Measurements from ENCODE around the gene TMC1.

Gene TMC1

DNA sequence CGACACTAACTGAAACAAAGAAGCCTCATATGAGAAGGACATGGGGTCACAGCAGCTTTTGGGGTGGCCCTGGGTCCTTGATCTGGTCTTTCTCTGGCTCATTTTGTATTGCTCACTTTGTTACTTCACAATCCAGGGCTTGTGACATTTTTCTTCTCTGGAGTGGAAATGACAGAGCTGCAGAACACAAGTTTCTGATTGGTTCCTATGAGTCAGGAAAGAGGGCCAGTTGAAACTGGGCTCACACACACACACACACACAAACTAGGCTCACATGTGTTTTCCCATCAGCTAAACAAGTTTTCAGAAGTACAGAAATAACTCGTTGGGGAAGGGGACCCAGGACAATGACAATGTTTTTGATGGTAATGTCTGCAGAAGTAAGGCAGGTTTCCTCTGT, 54.3 kb downstream of the TMC1 start:
- H3K36me3 Mint-ChIP-seq (ENCODE audit: low read depth) = no peaks in the 10 kb centered on the region
- no peak for DNase-seq
- H3K9me3 Mint-ChIP-seq = no peaks in the 10 kb centered on the region
- H3K4me3 Mint-ChIP-seq = no peak overlapping the region
- H3K27ac Mint-ChIP-seq = no peak overlapping the region
- peaks cover 16% of the 10 kb centered on the region for H3K4me1 Mint-ChIP-seq (ENCODE audit: low read depth)
- H3K27me3 Mint-ChIP-seq = peaks cover 3% of the 10 kb centered on the region

GRCh38 chr9:72576087-72576486, 54.7 kb downstream of the TMC1 start:
- no peak overlapping the region for H3K4me3 Mint-ChIP-seq
- no peaks in the 10 kb centered on the region for H3K9me3 Mint-ChIP-seq
- H3K27me3 Mint-ChIP-seq = peaks cover 3% of the 10 kb centered on the region
- H3K27ac Mint-ChIP-seq = no peak overlapping the region
- H3K4me1 Mint-ChIP-seq (ENCODE audit: low read depth) = peaks cover 18% of the 10 kb centered on the region
- no peak for DNase-seq
- no peaks in the 10 kb centered on the region for H3K36me3 Mint-ChIP-seq (ENCODE audit: low read depth)

DNA sequence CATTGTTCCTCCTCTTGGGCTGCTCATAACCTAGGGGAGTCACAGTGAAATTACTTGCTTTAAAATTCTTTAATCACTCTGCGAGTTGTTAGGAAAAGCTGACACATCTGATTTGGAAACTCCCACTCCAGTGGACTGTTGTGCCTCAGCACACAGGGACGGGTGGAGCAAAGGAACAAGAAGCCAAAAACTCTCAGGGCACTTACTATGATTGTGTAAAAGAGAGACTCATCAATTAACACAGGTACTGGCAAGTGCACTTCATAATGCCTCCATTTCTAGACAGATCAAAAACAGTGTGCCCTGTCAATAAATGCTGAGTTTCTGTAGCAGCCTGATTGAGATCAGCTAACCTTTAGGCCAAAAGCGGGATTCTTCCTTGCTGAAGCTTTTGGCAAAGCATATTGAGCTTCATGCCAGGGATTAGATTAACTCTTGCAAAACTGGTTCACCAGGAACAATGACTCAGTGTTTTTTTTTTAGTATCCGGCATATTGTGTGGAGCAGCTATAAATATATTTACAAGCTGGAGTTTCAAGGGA, 55.9 kb downstream of the TMC1 start:
- DNase-seq = no peak
- Mint-ChIP-seq H3K9me3 (no peaks in the 10 kb centered on the region), H3K4me3 (no peak overlapping the region), H3K27me3 (peaks cover 3% of the 10 kb centered on the region), H3K4me1 (ENCODE audit: low read depth) (peaks cover 27% of the 10 kb centered on the region), H3K36me3 (ENCODE audit: low read depth) (no peaks in the 10 kb centered on the region), H3K27ac (no peak overlapping the region)

- H3K9me3 Mint-ChIP-seq = no peaks in the 10 kb centered on the region
- DNase-seq = no peak
- H3K36me3 Mint-ChIP-seq (ENCODE audit: low read depth) = no peaks in the 10 kb centered on the region
- peaks cover 3% of the 10 kb centered on the region for H3K27me3 Mint-ChIP-seq
- H3K27ac Mint-ChIP-seq = no peak overlapping the region
- no peak overlapping the region for H3K4me3 Mint-ChIP-seq
- H3K4me1 Mint-ChIP-seq (ENCODE audit: low read depth) = peaks cover 36% of the 10 kb centered on the region
Measured at GRCh38 chr9:72579190-72579589, 57.8 kb downstream of the TMC1 start.

GRCh38 chr9:72579880-72580550, 58.6 kb downstream of the TMC1 start:
- no peaks in the 10 kb centered on the region for H3K36me3 Mint-ChIP-seq (ENCODE audit: low read depth)
- DNase-seq = no peak
- peaks cover 3% of the 10 kb centered on the region for H3K27me3 Mint-ChIP-seq

DNA sequence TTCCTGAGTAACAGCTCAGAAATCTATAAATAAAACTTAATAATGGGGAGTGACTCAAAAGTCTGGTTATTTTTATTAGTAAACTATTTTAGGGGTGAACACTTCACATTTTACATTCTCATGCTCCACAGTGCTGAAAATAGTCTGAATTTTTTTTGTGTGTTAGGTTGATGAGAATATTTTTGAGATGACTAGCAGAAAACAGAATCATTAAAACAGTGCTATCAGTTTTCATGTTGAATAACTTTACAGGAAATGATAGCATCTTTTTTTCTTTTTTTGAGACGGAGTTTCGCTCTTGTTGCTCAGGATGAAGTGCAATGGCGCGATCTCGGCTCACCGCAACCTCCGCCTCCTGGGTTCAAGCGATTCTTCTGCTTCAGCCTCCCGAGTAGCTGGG, 60.3 kb downstream of the TMC1 start:
- Mint-ChIP-seq H3K4me3 (no peak overlapping the region), H3K27ac (peak overlapping the region; percentile 13), H3K9me3 (no peaks in the 10 kb centered on the region), H3K27me3 (peaks cover 3% of the 10 kb centered on the region), H3K4me1 (ENCODE audit: low read depth) (peaks cover 43% of the 10 kb centered on the region), H3K36me3 (ENCODE audit: low read depth) (no peaks in the 10 kb centered on the region)
- DNase-seq = peak; percentile 34

More at GRCh38 chr9:72579880-72580550, 58.6 kb downstream of the TMC1 start:
- Mint-ChIP-seq H3K9me3 (no peaks in the 10 kb centered on the region), H3K27ac (peak overlapping the region; percentile 0), H3K4me3 (no peak overlapping the region), H3K4me1 (ENCODE audit: low read depth) (peaks cover 36% of the 10 kb centered on the region)

DNA sequence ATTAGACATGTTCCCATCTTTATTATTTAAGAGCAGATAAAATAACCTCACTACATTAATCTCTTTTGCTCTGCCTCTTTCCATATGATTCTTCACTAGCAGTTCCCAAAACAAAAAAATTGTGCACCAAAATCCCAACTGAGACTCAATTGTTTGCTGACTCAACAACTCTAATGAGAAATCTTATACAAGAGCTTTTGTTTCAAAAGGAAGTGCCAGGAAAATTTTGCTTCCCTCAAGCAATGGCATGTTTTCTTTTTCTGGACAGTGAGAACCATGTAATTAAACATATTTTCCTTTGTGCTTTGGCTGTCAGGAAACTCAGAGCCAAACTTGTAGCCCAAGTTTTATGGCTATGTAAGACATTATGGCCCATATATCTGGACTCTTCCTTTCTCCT, 62.0 kb downstream of the TMC1 start:
- Mint-ChIP-seq H3K27me3 (no peaks in the 10 kb centered on the region), H3K4me1 (ENCODE audit: low read depth) (peaks cover 48% of the 10 kb centered on the region), H3K27ac (no peak overlapping the region), H3K9me3 (no peaks in the 10 kb centered on the region), H3K36me3 (ENCODE audit: low read depth) (no peaks in the 10 kb centered on the region), H3K4me3 (no peak overlapping the region)
- DNase-seq = no peak

DNA sequence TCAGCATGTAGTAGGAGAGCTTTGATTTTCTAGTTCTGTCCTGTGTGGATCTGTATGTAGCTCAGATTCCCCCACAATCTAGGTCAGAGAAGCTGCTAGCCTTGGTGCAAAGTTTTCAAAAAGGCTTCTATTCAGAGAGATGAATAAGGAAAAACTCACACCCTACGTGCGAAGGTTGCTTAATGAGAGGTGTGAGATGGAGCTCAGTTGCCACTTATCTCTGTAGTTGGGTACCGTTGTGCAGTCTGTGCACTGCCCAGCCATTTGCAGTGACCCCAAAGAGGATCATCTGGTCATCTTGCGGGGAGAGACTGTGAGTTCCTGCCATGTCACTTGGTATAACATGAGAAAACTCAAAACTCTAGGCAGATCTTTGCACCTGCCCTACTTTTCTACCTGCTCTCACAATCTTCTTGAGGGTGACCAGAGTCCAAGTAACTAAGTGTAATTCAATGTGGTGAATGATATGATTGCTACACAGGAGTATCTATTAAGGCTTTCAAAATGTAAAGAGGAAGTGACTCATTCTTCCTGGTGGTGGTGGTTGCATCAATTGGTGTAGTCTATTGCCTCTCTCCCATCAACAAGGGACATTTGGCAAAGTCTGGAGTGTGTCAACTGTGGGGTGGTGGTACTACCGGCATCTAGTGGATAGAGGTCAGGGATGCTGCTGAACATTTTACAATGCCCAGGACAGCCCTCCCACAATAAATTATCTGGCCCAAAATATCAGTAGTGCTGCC, 65.2 kb downstream of the TMC1 start:
- Mint-ChIP-seq H3K9me3 (no peaks in the 10 kb centered on the region), H3K36me3 (ENCODE audit: low read depth) (no peaks in the 10 kb centered on the region), H3K27me3 (no peaks in the 10 kb centered on the region), H3K4me3 (no peak overlapping the region), H3K27ac (peak overlapping the region; percentile 8), H3K4me1 (ENCODE audit: low read depth) (peaks cover 50% of the 10 kb centered on the region)
- DNase-seq = peak; percentile 35

- peaks cover 43% of the 10 kb centered on the region for H3K4me1 Mint-ChIP-seq (ENCODE audit: low read depth)
Measured at GRCh38 chr9:72588336-72588735, 66.9 kb downstream of the TMC1 start.

GRCh38 chr9:72589667-72590521, 68.5 kb downstream of the TMC1 start:
- H3K27me3 Mint-ChIP-seq = peaks cover 7% of the 10 kb centered on the region
- no peak for DNase-seq
- H3K27ac Mint-ChIP-seq = peak overlapping the region; percentile 63
- H3K4me3 Mint-ChIP-seq = no peak overlapping the region
- no peaks in the 10 kb centered on the region for H3K36me3 Mint-ChIP-seq (ENCODE audit: low read depth)
- H3K4me1 Mint-ChIP-seq (ENCODE audit: low read depth) = peaks cover 43% of the 10 kb centered on the region
- H3K9me3 Mint-ChIP-seq = no peaks in the 10 kb centered on the region

More at GRCh38 chr9:72588336-72588735, 66.9 kb downstream of the TMC1 start:
- Mint-ChIP-seq H3K36me3 (ENCODE audit: low read depth) (no peaks in the 10 kb centered on the region), H3K27me3 (no peaks in the 10 kb centered on the region), H3K27ac (no peak overlapping the region), H3K9me3 (no peaks in the 10 kb centered on the region), H3K4me3 (no peak overlapping the region)
- DNase-seq = no peak

- Mint-ChIP-seq H3K9me3 (no peaks in the 10 kb centered on the region), H3K4me1 (ENCODE audit: low read depth) (peaks cover 38% of the 10 kb centered on the region), H3K4me3 (no peak overlapping the region), H3K36me3 (ENCODE audit: low read depth) (no peaks in the 10 kb centered on the region), H3K27me3 (peaks cover 13% of the 10 kb centered on the region), H3K27ac (no peak overlapping the region)
- no peak for DNase-seq
Measured at GRCh38 chr9:72590824-72591223, 69.4 kb downstream of the TMC1 start.

DNA sequence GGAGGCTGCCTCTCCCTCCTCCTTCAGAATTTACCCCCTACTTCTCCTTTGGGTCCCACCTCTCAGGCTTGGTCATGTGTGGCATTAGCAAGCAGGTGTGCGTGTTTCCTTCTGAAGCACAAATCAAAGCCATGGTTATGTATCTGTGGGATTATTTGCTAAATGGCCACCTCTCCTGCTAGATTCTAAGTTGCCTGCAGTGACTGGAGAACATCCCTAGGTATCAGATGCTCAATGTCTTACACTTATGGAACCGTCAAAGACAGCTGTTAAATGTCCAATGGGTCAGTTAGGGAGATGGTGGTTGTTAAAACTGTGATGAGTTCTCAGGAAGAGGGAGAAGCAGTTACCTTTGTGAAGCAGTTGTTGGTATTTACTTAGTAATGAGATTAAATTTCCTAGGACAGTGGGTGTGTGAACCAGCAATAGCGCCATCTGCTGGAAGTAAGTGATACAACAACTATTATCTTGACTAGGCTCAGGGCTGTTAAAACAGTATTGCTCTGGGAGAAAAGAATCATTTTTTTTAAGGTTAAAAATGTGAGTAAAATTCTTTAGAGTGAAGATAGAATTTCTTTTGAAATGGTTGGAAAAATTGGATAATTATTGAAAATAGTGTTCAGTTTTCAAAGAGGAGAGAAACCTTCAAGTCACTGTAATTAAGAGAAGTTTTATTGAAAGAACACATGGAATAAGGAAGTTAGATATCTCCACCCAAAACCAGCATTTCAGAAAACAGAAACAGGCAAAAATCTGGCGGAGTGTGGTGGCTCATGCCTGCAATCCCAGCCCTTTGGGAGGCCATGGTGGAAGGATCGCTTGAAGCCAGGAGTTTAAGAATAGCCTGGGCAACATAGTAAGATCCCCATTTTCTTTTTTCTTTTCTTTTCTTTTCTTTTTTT, 71.3 kb downstream of the TMC1 start:
- H3K27ac Mint-ChIP-seq = no peak overlapping the region
- peaks cover 34% of the 10 kb centered on the region for H3K4me1 Mint-ChIP-seq (ENCODE audit: low read depth)

DNA sequence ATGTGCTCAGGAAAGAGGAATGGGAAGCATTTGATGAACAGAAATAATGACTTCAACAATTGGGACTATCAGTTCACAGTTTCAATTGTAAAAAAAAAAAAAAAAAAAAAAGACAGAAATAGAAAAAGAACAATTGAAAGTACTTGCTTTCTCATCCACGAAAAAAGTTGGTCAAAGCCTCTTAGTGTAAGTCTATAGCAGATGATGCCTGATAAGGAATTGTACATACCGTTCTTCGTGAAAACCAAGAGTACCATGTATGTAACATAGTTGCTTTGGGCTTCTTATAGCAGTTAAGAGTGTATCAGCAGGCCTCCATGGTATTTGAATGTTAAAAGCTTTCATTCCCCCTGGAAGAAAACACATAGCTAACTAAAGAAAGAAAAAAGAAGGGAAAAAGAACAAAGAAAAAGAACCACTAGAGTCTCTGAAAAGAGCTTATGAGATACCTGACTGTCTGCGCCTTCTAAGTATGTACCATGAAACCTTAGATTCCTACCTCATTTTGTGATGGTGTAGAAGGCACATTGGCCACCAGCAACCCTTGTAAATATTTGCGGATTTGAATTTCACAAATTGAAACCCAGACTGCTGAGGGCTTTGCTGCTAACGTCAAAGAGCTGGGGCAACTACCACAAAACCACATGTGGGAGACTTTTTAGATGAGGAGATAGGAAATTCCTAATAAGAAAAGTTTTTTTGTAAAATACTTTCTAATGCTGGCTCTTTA, 75.2 kb downstream of the TMC1 start:
- DNase-seq = no peak
- H3K27me3 Mint-ChIP-seq = peaks cover 13% of the 10 kb centered on the region
- H3K4me3 Mint-ChIP-seq = no peak overlapping the region
- H3K4me1 Mint-ChIP-seq (ENCODE audit: low read depth) = peaks cover 16% of the 10 kb centered on the region
- no peaks in the 10 kb centered on the region for H3K36me3 Mint-ChIP-seq (ENCODE audit: low read depth)
- H3K27ac Mint-ChIP-seq = no peak overlapping the region
- no peaks in the 10 kb centered on the region for H3K9me3 Mint-ChIP-seq

More for the DNA sequence above, 71.3 kb downstream of the TMC1 start:
- no peak overlapping the region for H3K4me3 Mint-ChIP-seq
- no peaks in the 10 kb centered on the region for H3K9me3 Mint-ChIP-seq
- H3K36me3 Mint-ChIP-seq (ENCODE audit: low read depth) = no peaks in the 10 kb centered on the region
- no peak for DNase-seq
- H3K27me3 Mint-ChIP-seq = peaks cover 13% of the 10 kb centered on the region
